ENCODE data around the gene RHOC.

Gene RHOC

DNA sequence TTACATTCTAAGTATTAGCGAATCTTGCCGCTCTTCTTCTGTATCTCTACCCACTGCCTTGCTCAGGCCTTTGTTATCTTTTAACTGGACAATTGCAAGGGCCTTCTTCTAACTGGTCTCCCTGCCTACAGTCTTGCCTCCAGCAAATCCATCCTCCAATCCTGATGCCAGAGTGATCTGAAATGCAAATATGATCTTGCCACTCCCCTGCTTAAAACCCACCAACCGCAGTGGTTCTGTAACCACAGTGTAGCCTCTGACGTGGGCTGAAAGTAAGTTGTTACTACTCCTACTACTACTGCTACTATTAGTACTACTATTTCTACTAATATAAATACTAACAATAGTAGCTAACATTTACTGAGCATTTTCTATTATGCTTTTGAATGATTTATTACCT is 20.1 kb downstream of the RHOC start:
- DNase-seq, result no peak

DNA sequence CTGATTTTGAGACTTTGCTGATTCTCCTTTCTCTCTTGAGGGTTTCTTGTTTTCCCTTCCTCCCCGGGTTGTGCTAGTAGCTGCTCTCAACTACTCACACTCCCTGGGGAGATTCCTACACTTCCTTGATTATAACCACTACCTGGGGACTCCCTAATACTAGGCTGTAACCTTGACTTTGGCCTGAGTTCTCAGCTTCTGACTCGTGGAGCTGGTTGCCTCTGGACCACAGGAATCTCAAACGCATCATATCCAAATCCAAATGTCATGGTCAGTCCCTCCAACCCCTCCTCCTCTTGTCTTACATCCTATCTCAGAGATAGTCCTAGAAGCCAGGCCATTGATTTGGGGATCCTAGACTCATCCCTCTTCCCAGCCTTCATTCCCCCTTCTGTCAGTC is 20.5 kb downstream of the RHOC start:
- DNase-seq, result no peak

- DNase-seq, result no peak
Observed at GRCh38 chr1:112685913-112686312, 21.0 kb downstream of the RHOC start.

GRCh38 chr1:112678605-112679004 is 28.3 kb downstream of the RHOC start:
- DNase-seq, result no peak

DNA sequence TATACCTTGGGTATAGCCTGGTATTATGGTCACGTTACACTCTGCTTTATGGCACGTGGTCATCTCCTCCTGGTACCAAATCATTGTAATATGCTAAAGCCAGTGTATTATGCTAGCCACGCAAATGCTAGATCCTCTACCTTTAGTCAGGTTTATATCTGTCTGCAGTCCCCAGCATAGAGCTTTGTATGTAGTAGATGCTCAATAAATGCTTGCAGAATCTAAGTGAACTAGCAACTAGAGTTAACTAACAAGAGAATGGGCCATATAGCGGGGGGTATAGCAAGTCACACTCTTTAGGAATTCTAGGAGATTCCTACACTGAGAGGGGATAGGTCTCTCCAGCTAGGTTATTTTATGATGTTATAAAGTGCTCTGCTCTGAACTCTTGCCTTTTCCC is 29.4 kb downstream of the RHOC start:
- DNase-seq, result no peak

DNA sequence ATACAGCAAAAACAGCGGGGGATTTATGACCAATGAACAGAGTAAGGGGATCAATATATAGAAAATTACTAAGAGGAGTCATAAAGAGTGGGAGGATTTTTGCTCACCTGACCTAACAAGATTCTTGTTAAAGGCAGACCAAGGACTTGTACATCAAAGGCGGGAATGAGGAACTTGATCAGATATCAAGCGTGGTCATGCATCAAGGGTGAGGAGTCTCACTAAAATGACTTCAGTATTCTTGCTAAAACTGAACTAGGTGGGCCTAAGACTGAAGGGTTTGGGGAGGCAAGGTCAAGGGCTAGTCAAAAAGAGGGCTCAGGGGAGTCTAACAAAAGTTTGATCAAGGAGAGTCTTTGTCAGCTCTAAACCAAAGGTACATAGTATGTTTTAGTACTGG is 30.4 kb downstream of the RHOC start:
- no peak for DNase-seq

DNA sequence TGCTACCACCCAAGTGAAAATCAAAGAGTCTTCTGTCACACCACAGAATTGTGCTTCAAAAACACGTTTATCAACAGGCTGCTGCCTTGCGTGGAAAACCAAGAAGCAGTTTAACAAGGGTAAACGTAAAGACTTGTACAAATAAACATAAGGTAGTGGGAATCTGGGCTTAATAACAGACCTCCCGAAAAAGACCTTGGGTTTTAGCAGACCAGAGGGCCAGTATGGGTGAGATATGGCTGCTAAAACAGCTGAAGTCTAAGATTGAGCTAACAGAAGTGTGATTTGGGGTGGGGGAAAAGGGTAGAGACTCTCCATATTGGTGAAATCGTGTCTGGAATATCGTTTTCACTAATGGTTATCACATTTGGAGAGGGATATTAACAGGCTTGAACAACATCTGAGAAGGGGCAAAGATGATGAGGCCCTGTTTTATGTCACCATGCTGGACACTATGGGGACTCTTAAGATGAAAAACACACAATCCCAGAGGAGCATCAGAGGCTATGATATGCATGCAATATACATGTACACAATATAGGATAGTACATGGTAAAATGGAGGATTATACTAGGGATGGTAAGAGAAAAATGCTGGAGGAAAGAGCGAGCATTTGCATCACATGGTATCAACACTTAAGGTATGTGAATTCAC is 31.1 kb downstream of the RHOC start:
- no peak for DNase-seq

- peak in 42 of 58 donors; percentile 27 to 78 (median 60) for DNase-seq
Observed at GRCh38 chr1:112674986-112675727, 31.8 kb downstream of the RHOC start.

- DNase-seq, result peak in 45 of 58 donors; percentile 10 to 78 (median 51)
Observed at GRCh38 chr1:112674440-112674985, 32.4 kb downstream of the RHOC start, which contains the start of gene MOV10. TSS of gene MOV10 (plus strand) at chr1:112674659. CDS start at chr1:112674913, 254 bp downstream.

GRCh38 chr1:112673592-112674439 is 33.1 kb downstream of the RHOC start:
- peak in 7 of 58 donors; percentile 4 to 55 (median 14) for DNase-seq

GRCh38 chr1:112672842-112673241 is 34.1 kb downstream of the RHOC start:
- DNase-seq, result no peak

DNA sequence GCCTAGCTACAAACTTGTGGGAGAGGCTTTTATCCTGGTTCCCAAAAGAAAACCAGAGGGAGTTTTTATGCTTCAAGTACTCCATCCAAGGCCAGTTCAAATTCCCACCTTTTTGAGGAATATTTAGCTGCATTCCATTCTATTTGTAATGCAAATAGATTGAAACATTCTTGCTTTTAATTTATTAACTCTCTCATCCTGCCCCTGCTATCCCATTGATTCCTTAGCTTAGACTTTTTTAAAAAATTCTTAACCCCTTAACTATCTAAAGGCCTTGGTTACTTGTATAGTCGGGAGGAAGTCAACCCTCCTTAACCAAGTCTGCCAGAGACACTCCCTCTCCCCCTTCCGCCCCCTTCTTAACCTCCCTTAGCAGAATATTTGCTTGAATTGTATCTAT is 34.9 kb downstream of the RHOC start:
- DNase-seq, result no peak

GRCh38 chr1:112666946-112667345 is 40.0 kb downstream of the RHOC start:
- DNase-seq, result no peak

- no peak for DNase-seq
Observed at GRCh38 chr1:112665857-112666256, 41.1 kb downstream of the RHOC start.

GRCh38 chr1:112651205-112651604 is 55.7 kb downstream of the RHOC start:
- DNase-seq, result no peak
